NB4 (cell line): ENCODE measurements around the gene HIVEP2.

Source experiments
- CTCF ChIP-seq: IDR thresholded peaks from one replicate; pipeline ENCODE4 v1.5.1; 2012; ENCODE audit warnings: low read depth, low read length
- MYC ChIP-seq: IDR thresholded peaks from 2 replicates; pipeline ENCODE4 v1.6.1; 2011; ENCODE audit warnings: low read depth, low read length
- POLR2A ChIP-seq: IDR thresholded peaks from 2 replicates; pipeline ENCODE4 v1.6.1; 2011; ENCODE audit warnings: mild to moderate bottlenecking; ENCODE audit not compliant: insufficient read length; ENCODE audit errors: extremely low read depth

- no peak for TF ChIP-seq CTCF
- TF ChIP-seq POLR2A = no peak
- no peak for TF ChIP-seq MYC
These were observed 64.8 kb downstream of the HIVEP2 start for GRCh38 chr6:142880201-142880600.
